Natural killer cell (primary cell): ENCODE data around the gene SHANK3. TPM values are rescaled to one million over a fixed set of nuclear protein-coding genes. Genes with fewer than 3 reads are reported as not detected.

ENCODE experiments used
- ATAC-seq, 3 donors: fragments of 150-1000 bp in 2 of 3; fragments of 200-7000 bp in 1 of 3; cut with Tn5 transposase; 1 replicate in 1 of 3; 2 replicates in 2 of 3; pipeline ENCODE4 v1.10.0; 2021; ENCODE audit warnings: mild to moderate bottlenecking in 2 of 3, moderate library complexity in 2 of 3
- DNase-seq, 2 donors: peaks; one replicate each; pipeline versions ENCODE4 v3.0.0 to v3.0.0-alpha.2; 2013 to 2021; ENCODE audit warnings: mixed read lengths in 1 of 2
- H3K27ac ChIP-seq: one replicate; pipeline ENCODE4 v1.5.1; 2013; ENCODE audit warnings: mild to moderate bottlenecking, low read length
- H3K27me3 ChIP-seq: one replicate; pipeline ENCODE4 v1.6.1; 2013; ENCODE audit warnings: low read length; ENCODE audit not compliant: control insufficient read depth, insufficient read depth
- H3K36me3 ChIP-seq: one replicate; pipeline ENCODE4 v1.6.1; 2013; ENCODE audit warnings: low read length; ENCODE audit not compliant: control insufficient read depth, insufficient read depth
- H3K4me1 ChIP-seq: one replicate; pipeline ENCODE4 v1.6.1; 2013; ENCODE audit warnings: low read length; ENCODE audit not compliant: control insufficient read depth, insufficient read depth
- H3K4me3 ChIP-seq: one replicate; pipeline ENCODE4 v1.5.1; 2013; ENCODE audit warnings: low read length
- H3K9me3 ChIP-seq: one replicate; pipeline ENCODE4 v1.6.1; 2013; ENCODE audit warnings: low read length; ENCODE audit not compliant: control insufficient read depth, insufficient read depth
- H3K27ac Mint-ChIP-seq, 2 donors: one replicate each; pipeline ENCODE4 v1.8.0; 2022; ENCODE audit warnings: mild to moderate bottlenecking in 2 of 2, mixed read lengths in 2 of 2, moderate library complexity in 1 of 2
- H3K27me3 Mint-ChIP-seq, 2 donors: one replicate each; pipeline ENCODE4 v1.8.0; 2022; ENCODE audit warnings: low read depth in 2 of 2, mixed read lengths in 2 of 2
- H3K36me3 Mint-ChIP-seq: one replicate; pipeline ENCODE4 v1.8.0; 2022; ENCODE audit warnings: mixed read lengths
- H3K4me1 Mint-ChIP-seq, 2 donors: one replicate each; pipeline ENCODE4 v1.8.0; 2022; ENCODE audit warnings: mixed read lengths in 2 of 2
- H3K4me3 Mint-ChIP-seq: one replicate; pipeline ENCODE4 v1.8.0; 2022; ENCODE audit warnings: mild to moderate bottlenecking, moderate library complexity, mixed read lengths
- H3K9me3 Mint-ChIP-seq, 2 donors: one replicate each; pipeline ENCODE4 v1.8.0; 2022; ENCODE audit warnings: mixed read lengths in 2 of 2
- WGBS: methylation state at CpG from one replicate; pipeline ENCODE4 v1.1.7; 2013; ENCODE audit warnings: missing lambda C conversion rate; ENCODE audit not compliant: insufficient coverage; 5-methylcytosine and 5-hydroxymethylcytosine counted together
- intact Hi-C: fragments of 100-400 bp; cut with micrococcal nuclease; formaldehyde crosslinking; loops from one replicate; pipeline ENCODE4 v1.14.2; 2022
- total RNA-seq, 4 donors: library from RNA; stranded (reverse); fragments of 120-200 nt in 1 of 4; gene quantifications; one replicate each; pipeline versions ENCODE4 v1.2.3 to v1.2.4, GENCODE V29; 2013 to 2022
- TF ChIP-seq, protein P1 (sequence below): fragments of 200-600 bp; IDR thresholded peaks from one replicate; pipeline ENCODE4 v1.8.0; 2022; ENCODE audit warnings: antibody characterized with exemption

Gene SHANK3
- total RNA-seq, 3 donors from 2014 or later (not counting 1 experiment from before 2014, with no cell fraction given), result 0.07 TPM; not detected in 2

DNA sequence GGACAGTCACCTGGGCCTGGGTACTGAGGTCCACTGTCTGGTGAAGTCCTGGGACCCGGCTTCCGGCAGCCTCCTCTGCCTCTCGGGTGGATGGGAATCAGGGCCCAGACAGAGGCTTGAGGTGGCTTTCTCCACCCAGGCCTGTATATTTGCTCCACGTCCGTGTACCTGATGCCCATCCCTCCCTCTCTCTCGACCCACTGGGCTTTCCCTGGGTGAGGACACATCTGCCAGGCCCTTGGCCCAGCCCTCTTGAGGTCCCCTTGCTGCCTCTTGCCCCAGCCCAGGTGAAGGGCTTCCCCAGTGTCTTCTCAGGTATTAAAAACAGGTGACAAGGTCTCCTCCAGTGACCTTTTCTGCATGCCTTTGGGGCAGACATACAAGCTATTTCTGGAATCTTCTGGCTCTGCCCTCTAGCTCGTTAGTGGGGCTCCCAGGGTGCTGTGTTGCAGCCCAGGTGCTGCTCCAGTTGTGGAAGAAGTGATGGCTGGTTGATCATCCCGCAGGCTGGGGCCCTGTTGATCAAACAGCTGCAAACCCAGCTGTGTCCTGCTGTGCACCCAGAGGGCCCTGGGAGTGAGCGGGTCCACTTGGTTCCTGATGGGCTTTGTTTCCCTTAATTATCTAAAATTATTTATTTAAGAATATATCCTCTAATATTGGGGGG is 39.9 kb downstream of the SHANK3 start:
- Histone ChIP-seq H3K27me3 (no peaks in the 10 kb centered on the region), H3K9me3 (no peaks in the 10 kb centered on the region), H3K36me3 (no peaks in the 10 kb centered on the region), H3K27ac (no peak overlapping the region), H3K4me1 (no peaks in the 10 kb centered on the region), H3K4me3 (no peak overlapping the region)
- Mint-ChIP-seq H3K27ac (no peak overlapping the region), H3K27me3 (no peaks in the 10 kb centered on the region), H3K4me1 (no peaks in the 10 kb centered on the region), H3K4me3 (no peak overlapping the region), H3K9me3 (no peaks in the 10 kb centered on the region), H3K36me3 (no peaks in the 10 kb centered on the region)
- TF ChIP-seq, protein P1, sequence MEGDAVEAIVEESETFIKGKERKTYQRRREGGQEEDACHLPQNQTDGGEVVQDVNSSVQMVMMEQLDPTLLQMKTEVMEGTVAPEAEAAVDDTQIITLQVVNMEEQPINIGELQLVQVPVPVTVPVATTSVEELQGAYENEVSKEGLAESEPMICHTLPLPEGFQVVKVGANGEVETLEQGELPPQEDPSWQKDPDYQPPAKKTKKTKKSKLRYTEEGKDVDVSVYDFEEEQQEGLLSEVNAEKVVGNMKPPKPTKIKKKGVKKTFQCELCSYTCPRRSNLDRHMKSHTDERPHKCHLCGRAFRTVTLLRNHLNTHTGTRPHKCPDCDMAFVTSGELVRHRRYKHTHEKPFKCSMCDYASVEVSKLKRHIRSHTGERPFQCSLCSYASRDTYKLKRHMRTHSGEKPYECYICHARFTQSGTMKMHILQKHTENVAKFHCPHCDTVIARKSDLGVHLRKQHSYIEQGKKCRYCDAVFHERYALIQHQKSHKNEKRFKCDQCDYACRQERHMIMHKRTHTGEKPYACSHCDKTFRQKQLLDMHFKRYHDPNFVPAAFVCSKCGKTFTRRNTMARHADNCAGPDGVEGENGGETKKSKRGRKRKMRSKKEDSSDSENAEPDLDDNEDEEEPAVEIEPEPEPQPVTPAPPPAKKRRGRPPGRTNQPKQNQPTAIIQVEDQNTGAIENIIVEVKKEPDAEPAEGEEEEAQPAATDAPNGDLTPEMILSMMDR, result no peak
- WGBS, result 78% methylated on average over 9 of the region's 9 CpGs
- no peak for DNase-seq
- ATAC-seq, result no peak
- intact Hi-C loops, result no loop called here

DNA sequence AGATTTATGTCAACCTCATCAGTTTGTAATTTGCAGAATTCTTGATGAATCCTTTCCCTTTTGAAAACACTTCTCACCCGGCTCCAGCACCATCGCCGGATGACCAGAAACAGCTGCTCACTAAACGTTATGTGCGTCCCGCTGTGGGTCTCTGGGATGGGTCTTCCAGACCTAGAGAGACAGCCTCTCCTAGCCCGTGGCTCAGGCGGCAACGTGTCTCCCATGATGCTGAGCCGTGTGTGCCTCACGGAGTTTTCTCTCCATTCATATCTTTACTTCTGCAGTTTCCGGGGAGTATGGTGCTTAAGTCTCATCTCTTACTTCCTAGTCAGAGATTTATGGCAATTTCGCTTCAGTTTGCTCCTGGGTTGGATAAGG is 40.4 kb downstream of the SHANK3 start:
- no peaks in the 10 kb centered on the region for H3K36me3 Mint-ChIP-seq
- DNase-seq, result no peak
- no peaks in the 10 kb centered on the region for H3K4me1 ChIP-seq
- intact Hi-C loops, result no loop called here
- no peaks in the 10 kb centered on the region for H3K27me3 Mint-ChIP-seq
- H3K27ac Mint-ChIP-seq, result no peak overlapping the region
- H3K9me3 Mint-ChIP-seq, result no peaks in the 10 kb centered on the region
- no peak overlapping the region for H3K4me3 Mint-ChIP-seq
- no peaks in the 10 kb centered on the region for H3K4me1 Mint-ChIP-seq
- H3K9me3 ChIP-seq, result no peaks in the 10 kb centered on the region
- ATAC-seq, result no peak
- H3K27me3 ChIP-seq, result no peaks in the 10 kb centered on the region
- H3K36me3 ChIP-seq, result no peaks in the 10 kb centered on the region
- 86% methylated on average over 9 of the region's 13 CpGs for WGBS
- H3K4me3 ChIP-seq, result no peak overlapping the region
- no peak overlapping the region for H3K27ac ChIP-seq
- TF ChIP-seq, protein P1, result no peak

GRCh38 chr22:50713571-50714056 is 41.0 kb downstream of the SHANK3 start:
- Histone ChIP-seq H3K36me3 (no peaks in the 10 kb centered on the region), H3K27ac (no peak overlapping the region), H3K4me1 (no peaks in the 10 kb centered on the region), H3K4me3 (no peak overlapping the region), H3K27me3 (no peaks in the 10 kb centered on the region), H3K9me3 (no peaks in the 10 kb centered on the region)
- H3K36me3 Mint-ChIP-seq, result no peaks in the 10 kb centered on the region
- no peaks in the 10 kb centered on the region for H3K4me1 Mint-ChIP-seq
- ATAC-seq (no peak), DNase-seq (no peak)
- TF ChIP-seq, protein P1, result no peak
- no peaks in the 10 kb centered on the region for H3K27me3 Mint-ChIP-seq
- H3K9me3 Mint-ChIP-seq, result no peaks in the 10 kb centered on the region
- no peak overlapping the region for H3K4me3 Mint-ChIP-seq
- 90% methylated on average over 5 of the region's 5 CpGs for WGBS
- intact Hi-C loops, result no loop called here
- no peak overlapping the region for H3K27ac Mint-ChIP-seq

GRCh38 chr22:50714150-50714549 is 41.5 kb downstream of the SHANK3 start:
- no peak overlapping the region for H3K27ac ChIP-seq
- H3K4me1 Mint-ChIP-seq, result no peaks in the 10 kb centered on the region
- TF ChIP-seq, protein P1, result no peak
- no peak for DNase-seq
- no peak overlapping the region for H3K4me3 Mint-ChIP-seq
- H3K27me3 ChIP-seq, result no peaks in the 10 kb centered on the region
- no peaks in the 10 kb centered on the region for H3K36me3 ChIP-seq
- no peaks in the 10 kb centered on the region for H3K27me3 Mint-ChIP-seq
- no peak for ATAC-seq
- intact Hi-C loops, result no loop called here
- H3K9me3 Mint-ChIP-seq, result no peaks in the 10 kb centered on the region
- H3K9me3 ChIP-seq, result no peaks in the 10 kb centered on the region
- H3K27ac Mint-ChIP-seq, result no peak overlapping the region
- H3K36me3 Mint-ChIP-seq, result no peaks in the 10 kb centered on the region
- H3K4me3 ChIP-seq, result no peak overlapping the region
- H3K4me1 ChIP-seq, result no peaks in the 10 kb centered on the region
- 93% methylated on average over 7 of the region's 7 CpGs for WGBS
